Panc1 (cell line): ENCODE results near the gene FAM217B. TPM values are rescaled to one million over a fixed set of nuclear protein-coding genes. Genes with fewer than 3 reads are reported as not detected.

Experiments used
- ATAC-seq: fragments of 200-7000 bp; cut with Tn5 transposase; 2 replicates; pipeline ENCODE4 v1.9.1; 2020; ENCODE audit warnings: mild to moderate bottlenecking, moderate library complexity
- BruUV-seq: library from RNA; stranded (reverse); fragments of 400-500 nt; replicated peaks from 2 replicates; lab custom pipeline; 2021; lab: Mats Ljungman, UMichigan
- CTCF ChIA-PET: fragments of 300-600 bp; sonication (Branson Sonifier 250); formaldehyde crosslinking; loops from one replicate; lab custom pipeline; 2022; ENCODE audit warnings: antibody characterized with exemption; lab: Charles Lee
- POLR2A ChIA-PET: fragments of 300-600 bp; sonication (Branson Sonifier 250); formaldehyde crosslinking; loops from one replicate; lab custom pipeline; 2022; ENCODE audit warnings: antibody characterized with exemption; lab: Charles Lee
- DNase-seq: peaks from one replicate; pipeline ENCODE4 v3.0.0-alpha.2; 2010; ENCODE audit warnings: low read depth, low spot score
- H3K27ac ChIP-seq: 2 replicates; pipeline ENCODE4 v1.5.1; 2011; ENCODE audit warnings: mild to moderate bottlenecking, low read length, inconsistent platforms
- H3K27me3 ChIP-seq: fragments of 200-500 bp; sonication (Bioruptor generic); 2 replicates; pipeline ENCODE4 v1.6.0; 2014; ENCODE audit warnings: low read length, inconsistent platforms; ENCODE audit not compliant: control insufficient read depth, insufficient read depth
- H3K36me3 ChIP-seq: fragments of 200-500 bp; sonication (Bioruptor generic); 2 replicates; pipeline ENCODE4 v1.5.1; 2014; ENCODE audit warnings: inconsistent platforms, mild to moderate bottlenecking, low read length, moderate library complexity; ENCODE audit not compliant: control insufficient read depth, insufficient read depth
- H3K4me1 ChIP-seq: 2 replicates; pipeline ENCODE4 v1.5.1; 2011; ENCODE audit warnings: inconsistent platforms, mild to moderate bottlenecking, low read length, moderate library complexity; ENCODE audit not compliant: control insufficient read depth, insufficient read depth
- H3K4me3 ChIP-seq, 2 experiments: 2 replicates each; pipeline ENCODE4 v1.5.1; 2011 to 2012; ENCODE audit warnings: low read depth in 2 of 2, low read length in 2 of 2, mild to moderate bottlenecking in 2 of 2, inconsistent platforms in 1 of 2, moderate library complexity in 1 of 2
- H3K9me3 ChIP-seq: fragments of 200-500 bp; sonication (Bioruptor generic); 2 replicates; pipeline ENCODE4 v1.5.1; 2014; ENCODE audit warnings: low read depth, mild to moderate bottlenecking, inconsistent platforms, low read length, moderate library complexity; ENCODE audit not compliant: control insufficient read depth, insufficient read depth
- POLR2AphosphoS5 ChIP-seq: IDR thresholded peaks from 2 replicates; pipeline ENCODE4 v1.6.1; 2012; ENCODE audit warnings: mild to moderate bottlenecking, low read depth, low read length, moderate library complexity
- SIN3A ChIP-seq: IDR thresholded peaks from 2 replicates; pipeline ENCODE4 v1.6.1; 2012; ENCODE audit warnings: low read depth, mild to moderate bottlenecking, low read length, moderate library complexity, borderline replicate concordance; ENCODE audit not compliant: insufficient read depth
- TCF7L2 ChIP-seq: IDR thresholded peaks from 2 replicates; pipeline ENCODE4 v1.6.1; 2011; ENCODE audit warnings: mild to moderate bottlenecking, low read depth, low read length, inconsistent platforms
- in situ Hi-C: cut with HindIII; loops from 2 replicates; pipeline ENCODE4 v1.10.0; 2016; ENCODE audit warnings: low sequenced_read_pairs, low pct_unique_long_range_greater_than_20kb
- intact Hi-C: fragments of 100-400 bp; cut with micrococcal nuclease; formaldehyde crosslinking; loops from one replicate; pipeline ENCODE4 v1.10.0; 2022; ENCODE audit not compliant: unreplicated experiment
- total RNA-seq: library from RNA; stranded (reverse); gene quantifications from one replicate; pipeline ENCODE4 v1.2.1, GENCODE V29; 2021; ENCODE audit not compliant: unreplicated experiment
- TF ChIP-seq, protein P1 (sequence below), 2 experiments: IDR thresholded peaks; 2 replicates each; pipeline ENCODE4 v1.6.1; 2011 to 2012; ENCODE audit warnings: low read depth in 2 of 2, control low read depth in 1 of 2, low read length in 1 of 2, mild to moderate bottlenecking in 1 of 2, moderate library complexity in 1 of 2; ENCODE audit not compliant: insufficient read depth in 1 of 2
- TF ChIP-seq, protein P2 (sequence below): fragments of 450-650 bp; IDR thresholded peaks from 2 replicates; pipeline ENCODE4 v1.5.1; 2017; ENCODE audit warnings: mild to moderate bottlenecking

The FAM217B gene
- total RNA-seq, 1 experiment from 2014 or later: 24.4 TPM

DNA sequence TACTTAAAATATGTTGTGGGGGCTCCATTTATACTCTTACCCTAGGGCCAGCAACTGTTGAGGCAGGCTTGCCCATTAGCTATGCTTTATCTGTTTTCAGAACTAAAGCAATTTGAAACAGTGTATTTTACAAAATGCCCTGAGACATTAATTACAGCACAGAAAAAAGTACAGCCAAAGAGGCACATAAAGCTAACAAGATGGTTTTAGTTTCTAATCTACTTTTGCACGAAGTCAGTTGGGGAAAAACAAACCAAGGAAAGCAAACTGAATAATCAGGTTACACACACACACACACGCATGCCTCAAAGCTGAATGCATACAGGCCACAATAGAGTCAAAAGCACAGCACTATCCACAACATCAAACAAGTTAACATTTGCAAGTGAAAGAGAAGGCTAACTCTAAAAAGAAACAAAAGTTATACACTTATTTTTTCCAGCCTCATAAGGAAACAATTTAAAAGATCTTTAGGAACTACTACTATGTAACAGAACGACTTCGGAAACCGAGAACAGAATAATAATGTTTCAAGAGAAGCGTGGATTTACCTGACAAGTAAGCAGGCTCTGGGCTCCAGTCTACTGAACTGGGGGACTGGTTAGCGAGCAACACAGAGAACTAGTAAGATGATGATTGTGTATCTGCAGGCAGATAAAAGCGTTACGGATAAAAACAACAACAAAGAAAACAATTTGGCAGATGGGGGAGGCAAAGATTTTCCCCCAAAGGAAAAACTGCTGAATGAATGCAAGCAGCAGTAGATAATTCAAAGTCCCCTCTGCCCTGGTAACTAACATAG lies 8.5 kb upstream of the FAM217B start:
- Histone ChIP-seq H3K9me3 (no peaks in the 10 kb centered on the region), H3K36me3 (no peaks in the 10 kb centered on the region), H3K4me1 (peaks cover 49% of the 10 kb centered on the region), H3K27me3 (no peaks in the 10 kb centered on the region), H3K4me3 (peak overlapping the region; percentile 7 to 24), H3K27ac (peak overlapping the region; percentile 70)
- BruUV-seq: TSS peak; percentile 42
- no peak for ATAC-seq
- ChIA-PET POLR2A (no interaction called here), CTCF (no interaction called here)
- intact Hi-C loops (no loop called here), in situ Hi-C loops (no loop called here)
- no peak for DNase-seq
- TF ChIP-seq POLR2AphosphoS5: no peak
- TF ChIP-seq, protein P1, sequence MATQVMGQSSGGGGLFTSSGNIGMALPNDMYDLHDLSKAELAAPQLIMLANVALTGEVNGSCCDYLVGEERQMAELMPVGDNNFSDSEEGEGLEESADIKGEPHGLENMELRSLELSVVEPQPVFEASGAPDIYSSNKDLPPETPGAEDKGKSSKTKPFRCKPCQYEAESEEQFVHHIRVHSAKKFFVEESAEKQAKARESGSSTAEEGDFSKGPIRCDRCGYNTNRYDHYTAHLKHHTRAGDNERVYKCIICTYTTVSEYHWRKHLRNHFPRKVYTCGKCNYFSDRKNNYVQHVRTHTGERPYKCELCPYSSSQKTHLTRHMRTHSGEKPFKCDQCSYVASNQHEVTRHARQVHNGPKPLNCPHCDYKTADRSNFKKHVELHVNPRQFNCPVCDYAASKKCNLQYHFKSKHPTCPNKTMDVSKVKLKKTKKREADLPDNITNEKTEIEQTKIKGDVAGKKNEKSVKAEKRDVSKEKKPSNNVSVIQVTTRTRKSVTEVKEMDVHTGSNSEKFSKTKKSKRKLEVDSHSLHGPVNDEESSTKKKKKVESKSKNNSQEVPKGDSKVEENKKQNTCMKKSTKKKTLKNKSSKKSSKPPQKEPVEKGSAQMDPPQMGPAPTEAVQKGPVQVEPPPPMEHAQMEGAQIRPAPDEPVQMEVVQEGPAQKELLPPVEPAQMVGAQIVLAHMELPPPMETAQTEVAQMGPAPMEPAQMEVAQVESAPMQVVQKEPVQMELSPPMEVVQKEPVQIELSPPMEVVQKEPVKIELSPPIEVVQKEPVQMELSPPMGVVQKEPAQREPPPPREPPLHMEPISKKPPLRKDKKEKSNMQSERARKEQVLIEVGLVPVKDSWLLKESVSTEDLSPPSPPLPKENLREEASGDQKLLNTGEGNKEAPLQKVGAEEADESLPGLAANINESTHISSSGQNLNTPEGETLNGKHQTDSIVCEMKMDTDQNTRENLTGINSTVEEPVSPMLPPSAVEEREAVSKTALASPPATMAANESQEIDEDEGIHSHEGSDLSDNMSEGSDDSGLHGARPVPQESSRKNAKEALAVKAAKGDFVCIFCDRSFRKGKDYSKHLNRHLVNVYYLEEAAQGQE (IDR thresholded peaks at IDR 0.05; ENCODE audit: insufficient read depth in 1 of 2, low read depth in 2 of 2, low read length in 1 of 2): no peak
- TF ChIP-seq, protein P2, sequence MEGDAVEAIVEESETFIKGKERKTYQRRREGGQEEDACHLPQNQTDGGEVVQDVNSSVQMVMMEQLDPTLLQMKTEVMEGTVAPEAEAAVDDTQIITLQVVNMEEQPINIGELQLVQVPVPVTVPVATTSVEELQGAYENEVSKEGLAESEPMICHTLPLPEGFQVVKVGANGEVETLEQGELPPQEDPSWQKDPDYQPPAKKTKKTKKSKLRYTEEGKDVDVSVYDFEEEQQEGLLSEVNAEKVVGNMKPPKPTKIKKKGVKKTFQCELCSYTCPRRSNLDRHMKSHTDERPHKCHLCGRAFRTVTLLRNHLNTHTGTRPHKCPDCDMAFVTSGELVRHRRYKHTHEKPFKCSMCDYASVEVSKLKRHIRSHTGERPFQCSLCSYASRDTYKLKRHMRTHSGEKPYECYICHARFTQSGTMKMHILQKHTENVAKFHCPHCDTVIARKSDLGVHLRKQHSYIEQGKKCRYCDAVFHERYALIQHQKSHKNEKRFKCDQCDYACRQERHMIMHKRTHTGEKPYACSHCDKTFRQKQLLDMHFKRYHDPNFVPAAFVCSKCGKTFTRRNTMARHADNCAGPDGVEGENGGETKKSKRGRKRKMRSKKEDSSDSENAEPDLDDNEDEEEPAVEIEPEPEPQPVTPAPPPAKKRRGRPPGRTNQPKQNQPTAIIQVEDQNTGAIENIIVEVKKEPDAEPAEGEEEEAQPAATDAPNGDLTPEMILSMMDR: no peak
- TF ChIP-seq SIN3A: no peak
- no peak for TF ChIP-seq TCF7L2

- POLR2A ChIA-PET: no interaction called here
- in situ Hi-C loops: no loop called here
- Histone ChIP-seq H3K27me3 (no peaks in the 10 kb centered on the region), H3K9me3 (no peaks in the 10 kb centered on the region), H3K27ac (peak overlapping the region; percentile 69), H3K4me3 (peak overlapping the region; percentile 65 to 84), H3K36me3 (no peaks in the 10 kb centered on the region), H3K4me1 (peaks cover 56% of the 10 kb centered on the region)
- DNase-seq (no peak), ATAC-seq (no peak)
- no TSS peak for BruUV-seq
- CTCF ChIA-PET: no interaction called here
- intact Hi-C loops: no loop called here
- no peak for TF ChIP-seq POLR2AphosphoS5
- TF ChIP-seq TCF7L2: no peak
- TF ChIP-seq, protein P2: no peak
- TF ChIP-seq SIN3A: no peak
- TF ChIP-seq, protein P1 (IDR thresholded peaks at IDR 0.05; ENCODE audit: insufficient read depth in 1 of 2, low read depth in 2 of 2, low read length in 1 of 2): no peak
These were observed 7.4 kb upstream of the FAM217B start for GRCh38 chr20:59932616-59933295.
